ENCODE data around the gene UBE2V1. TPM values are rescaled to one million over a fixed set of nuclear protein-coding genes. Genes with fewer than 3 reads are reported as not detected.

The UBE2V1 gene
- total and polyA plus RNA-seq, 2 donors (not counting 1 experiment from before 2014, with no cell fraction given) = 69.2 to 158 TPM

- peak overlapping the region; percentile 53 for H3K4me3 Mint-ChIP-seq
- Histone ChIP-seq H3K36me3 (replicated peaks in 1 of 2; ENCODE audit: control extremely low read depth in 1 of 2, control insufficient read depth in 1 of 2, extremely low read depth in 1 of 2, insufficient read depth in 2 of 2, low read length in 1 of 2) (no peaks in the 10 kb centered on the region), H3K4me2 (replicated peaks; ENCODE audit: low read depth, low read length, poor library complexity, severe bottlenecking) (peak overlapping the region; percentile 51), H3K4me3 (ENCODE audit: control extremely low read depth in 1 of 5, extremely low read depth in 1 of 5, insufficient read depth in 1 of 5, low read depth in 2 of 5, low read length in 4 of 5) (no peak overlapping the region), H3K9me3 (ENCODE audit: control extremely low read depth in 1 of 3, control insufficient read depth in 2 of 3, insufficient read depth in 1 of 3, low read length in 2 of 3) (peaks cover 0 to 11% (median 0%) of the 10 kb centered on the region in 3 donors), H3K79me2 (ENCODE audit: control insufficient read depth, insufficient read depth, low read length) (no peaks in the 10 kb centered on the region), H3K9ac (ENCODE audit: low read length) (no peak overlapping the region), H3K4me1 (ENCODE audit: control insufficient read depth in 2 of 2, insufficient read depth in 2 of 2, low read length in 2 of 2) (peaks cover 29 to 35% of the 10 kb centered on the region in 2 donors), H3K27me3 (replicated peaks in 1 of 4; ENCODE audit: control extremely low read depth in 1 of 4, control insufficient read depth in 3 of 4, insufficient read depth in 4 of 4, low read length in 3 of 4) (no peaks in the 10 kb centered on the region), H3K27ac (ENCODE audit: low read length in 2 of 2) (no peak overlapping the region), H2AFZ (ENCODE audit: insufficient read depth, low read depth, low read length, poor library complexity, severe bottlenecking) (peak overlapping the region; percentile 36), H4K20me1 (ENCODE audit: control insufficient read depth, insufficient read depth, low read length, poor library complexity, severe bottlenecking) (no peaks in the 10 kb centered on the region)
- no peak for TF ChIP-seq CTCF (IDR thresholded peaks at IDR 0.05)
- no peak for TF ChIP-seq EZH2 (IDR thresholded peaks at IDR 0.05; ENCODE audit: borderline replicate concordance, insufficient read depth, low read depth, low read length, poor library complexity, severe bottlenecking)
- WGBS (ENCODE audit: insufficient coverage) = 40% methylated on average over 9 of the region's 16 CpGs
- CTCF ChIA-PET = interaction anchor here (1.1 to 2.6 kb wide), 5 partner anchors 23 to 130 kb away, joined by 3 to 20 read pairs (median 4); no protein-coding TSS in a partner anchor
- H3K4me1 Mint-ChIP-seq = peaks cover 29% of the 10 kb centered on the region
- ATAC-seq (ENCODE audit: low read depth) (peak; percentile 71), DNase-seq (peak; percentile 48)
- no peaks in the 10 kb centered on the region for H3K27me3 Mint-ChIP-seq
- H3K27ac Mint-ChIP-seq = peak overlapping the region; percentile 51
- intact Hi-C loops (cut with micrococcal nuclease) = no loop called here
- H3K9me3 Mint-ChIP-seq (ENCODE audit: insufficient read depth) = no peaks in the 10 kb centered on the region
- POLR2A ChIA-PET = interaction anchor here (0.5 to 1.3 kb wide), 2 partner anchors 9 to 11 kb away, joined by 5 to 10 read pairs; no protein-coding TSS in a partner anchor
Measured at GRCh38 chr20:50048420-50049166, 64.4 kb downstream of the UBE2V1 start.

GRCh38 chr20:50044353-50044960, 68.5 kb downstream of the UBE2V1 start:
- H2AFZ ChIP-seq (ENCODE audit: insufficient read depth, low read depth, low read length, poor library complexity, severe bottlenecking) = no peak overlapping the region
- POLR2A ChIA-PET = no interaction called here
- ATAC-seq (ENCODE audit: low read depth) = no peak
- H3K4me3 Mint-ChIP-seq = no peak overlapping the region
- peak overlapping the region; percentile 26 for H3K27ac Mint-ChIP-seq
- WGBS (ENCODE audit: insufficient coverage) = 94% methylated on average over 5 of the region's 5 CpGs
- H3K27ac ChIP-seq (ENCODE audit: low read length in 2 of 2) = no peak overlapping the region
- H4K20me1 ChIP-seq (ENCODE audit: control insufficient read depth, insufficient read depth, low read length, poor library complexity, severe bottlenecking) = no peaks in the 10 kb centered on the region
- H3K79me2 ChIP-seq (ENCODE audit: control insufficient read depth, insufficient read depth, low read length) = no peaks in the 10 kb centered on the region
- peaks cover 0 to 9% (median 0%) of the 10 kb centered on the region in 3 donors for H3K9me3 ChIP-seq (ENCODE audit: control extremely low read depth in 1 of 3, control insufficient read depth in 2 of 3, insufficient read depth in 1 of 3, low read length in 2 of 3)
- peaks cover 37 to 52% of the 10 kb centered on the region in 2 donors for H3K4me1 ChIP-seq (ENCODE audit: control insufficient read depth in 2 of 2, insufficient read depth in 2 of 2, low read length in 2 of 2)
- H3K36me3 ChIP-seq (replicated peaks in 1 of 2; ENCODE audit: control extremely low read depth in 1 of 2, control insufficient read depth in 1 of 2, extremely low read depth in 1 of 2, insufficient read depth in 2 of 2, low read length in 1 of 2) = no peaks in the 10 kb centered on the region
- no peaks in the 10 kb centered on the region for H3K27me3 Mint-ChIP-seq
- H3K27me3 ChIP-seq (replicated peaks in 1 of 4; ENCODE audit: control extremely low read depth in 1 of 4, control insufficient read depth in 3 of 4, insufficient read depth in 4 of 4, low read length in 3 of 4) = no peaks in the 10 kb centered on the region
- peaks cover 39% of the 10 kb centered on the region for H3K4me1 Mint-ChIP-seq
- CTCF ChIA-PET = interaction anchor here (1.0 to 1.4 kb wide), 2 partner anchors 27 to 63 kb away, joined by 3 to 6 read pairs; no protein-coding TSS in a partner anchor
- no peak overlapping the region for H3K9ac ChIP-seq (ENCODE audit: low read length)
- no peaks in the 10 kb centered on the region for H3K9me3 Mint-ChIP-seq (ENCODE audit: insufficient read depth)
- H3K4me2 ChIP-seq (replicated peaks; ENCODE audit: low read depth, low read length, poor library complexity, severe bottlenecking) = no peak overlapping the region
- intact Hi-C loops (cut with micrococcal nuclease) = no loop called here
- H3K4me3 ChIP-seq (ENCODE audit: control extremely low read depth in 1 of 5, extremely low read depth in 1 of 5, insufficient read depth in 1 of 5, low read depth in 2 of 5, low read length in 4 of 5) = no peak overlapping the region
- no peak for DNase-seq
- no peak for TF ChIP-seq EZH2 (IDR thresholded peaks at IDR 0.05; ENCODE audit: borderline replicate concordance, insufficient read depth, low read depth, low read length, poor library complexity, severe bottlenecking)
